Measurements from ENCODE around the gene BSX. TPM values are rescaled to one million over a fixed set of nuclear protein-coding genes. Genes with fewer than 3 reads are reported as not detected.

Gene BSX
- total RNA-seq, 1 donor from 2014 or later: not detected

DNA sequence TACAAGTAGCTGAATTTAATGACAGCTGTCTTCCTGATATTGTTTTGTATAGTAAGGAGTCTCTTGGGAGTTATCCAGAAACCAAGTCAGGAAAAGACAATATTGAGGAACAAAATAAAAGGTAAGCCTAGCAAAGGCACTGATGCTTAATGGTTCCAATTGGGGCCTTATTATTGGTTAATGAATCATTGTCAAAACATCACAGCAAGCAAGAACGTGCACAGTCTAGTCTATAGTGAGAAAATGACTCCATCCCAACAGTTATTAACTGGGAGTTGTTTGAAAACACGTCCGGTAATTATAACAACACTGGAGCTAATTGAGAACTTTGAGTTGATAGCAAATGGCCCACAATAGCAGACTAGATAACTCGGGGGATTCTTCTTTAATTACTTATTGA, 17.7 kb downstream of the BSX start:
- DNase-seq (ENCODE audit: low read depth): no peak

DNA sequence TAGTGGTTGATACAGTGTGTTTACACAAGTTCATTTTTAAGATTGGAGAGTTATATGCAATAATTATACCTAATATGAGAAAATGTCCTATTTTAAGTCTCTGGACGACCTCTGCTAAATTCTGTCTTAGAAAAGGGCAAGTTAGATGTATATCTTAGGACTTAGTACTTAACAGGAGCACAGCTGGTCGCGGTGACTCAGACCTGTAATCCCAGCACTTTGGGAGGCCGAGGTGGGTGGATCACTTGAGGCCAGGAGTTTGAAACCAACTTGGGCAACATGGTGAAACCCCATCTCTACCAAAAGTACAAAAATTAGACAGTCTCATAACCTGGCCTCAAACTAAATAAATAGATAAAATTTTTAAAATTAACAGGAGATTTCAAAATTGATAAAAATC, 27.2 kb downstream of the BSX start:
- no peak for DNase-seq (ENCODE audit: low read depth)

DNA sequence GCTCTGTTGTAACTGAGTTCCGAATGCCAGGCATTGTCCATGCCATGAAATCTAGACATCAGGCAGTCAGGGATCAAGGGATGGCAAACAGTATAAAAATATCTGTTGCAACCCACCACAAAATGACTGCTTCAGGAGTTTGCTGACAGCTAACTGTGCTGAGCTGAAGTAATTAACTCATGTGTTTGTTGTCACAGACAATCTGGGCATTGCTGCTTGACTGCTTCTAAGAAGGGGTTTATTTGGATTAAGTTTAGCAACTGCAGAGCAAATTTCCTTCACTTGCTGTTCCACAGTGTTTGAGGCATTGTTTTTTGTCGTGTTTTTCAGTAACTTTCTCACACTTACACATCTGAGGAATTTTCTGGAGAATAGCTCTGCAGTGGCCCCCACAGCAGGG, 30.4 kb downstream of the BSX start:
- DNase-seq (ENCODE audit: low read depth): no peak

GRCh38 chr11:122938557-122938956, 43.1 kb downstream of the BSX start:
- DNase-seq (ENCODE audit: low read depth): no peak

- DNase-seq (ENCODE audit: low read depth): no peak
These were observed 43.7 kb downstream of the BSX start for GRCh38 chr11:122937983-122938382.

- no peak for DNase-seq (ENCODE audit: low read depth)
These were observed 48.2 kb downstream of the BSX start for GRCh38 chr11:122933416-122933815.

- no peak for DNase-seq (ENCODE audit: low read depth)
These were observed 50.1 kb downstream of the BSX start for GRCh38 chr11:122931510-122931909.

Other genes with a start within 250 kb of the BSX start
- 0.16 TPM in 1 of 2 replicates, not detected in the other for gene CRTAM, start 143.3 kb downstream of the BSX start, total RNA-seq
- gene JHY, start 99.1 kb downstream of the BSX start, total RNA-seq: 0.32 and 0.68 TPM in 2 replicates
- 1,935 and 2,142 TPM in 2 replicates for gene HSPA8, start 80.3 kb upstream of the BSX start, total RNA-seq
- gene CLMP, start 213.4 kb upstream of the BSX start, total RNA-seq: 17.2 and 32.0 TPM in 2 replicates

Measured in myocyte (in vitro differentiated cells).